ENCODE data around the gene C19orf25.
A peak's percentile ranks its signal among the peaks of the same experiment; 100 is the strongest.

The C19orf25 gene

GRCh38 chr19:1460033-1460995, 18.7 kb downstream of the C19orf25 start:
- no peak for DNase-seq

- no peak for DNase-seq
These were observed 19.5 kb downstream of the C19orf25 start for GRCh38 chr19:1459479-1459878.

- no peak for DNase-seq
These were observed 21.1 kb downstream of the C19orf25 start for GRCh38 chr19:1457892-1458291.

DNA sequence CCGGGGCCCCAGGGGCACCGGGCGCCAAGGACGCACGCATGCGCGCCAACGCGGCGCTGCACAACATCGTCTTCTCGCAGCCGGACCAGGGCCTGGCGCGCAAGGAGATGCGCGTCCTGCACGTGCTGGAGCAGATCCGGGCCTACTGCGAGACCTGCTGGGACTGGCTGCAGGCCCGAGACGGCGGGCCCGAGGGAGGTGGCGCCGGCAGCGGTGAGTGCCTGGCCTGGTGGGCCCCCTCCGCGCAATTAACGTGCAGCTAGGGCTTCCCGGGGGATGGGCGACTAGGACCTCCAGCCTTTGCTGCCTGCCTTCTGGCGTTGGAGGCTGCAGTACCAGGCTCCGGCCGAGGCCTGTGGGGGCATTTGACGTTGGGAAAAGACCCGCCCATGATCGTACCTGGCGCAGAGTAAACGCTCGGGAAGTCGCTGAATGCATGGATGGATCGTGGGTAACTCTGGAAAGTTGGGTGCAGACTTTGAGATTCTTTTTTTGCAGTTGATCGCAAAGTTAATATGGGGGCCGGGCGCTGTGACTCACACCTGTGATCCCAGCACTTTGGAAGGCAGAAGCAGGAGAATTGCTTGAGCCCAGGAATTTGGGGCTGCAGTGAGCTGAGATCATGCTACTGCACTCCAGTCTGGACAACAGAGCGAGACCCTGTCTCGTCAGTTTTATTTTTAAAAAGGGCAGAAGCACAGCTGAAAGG, 21.8 kb downstream of the C19orf25 start:
- DNase-seq = no peak

DNA sequence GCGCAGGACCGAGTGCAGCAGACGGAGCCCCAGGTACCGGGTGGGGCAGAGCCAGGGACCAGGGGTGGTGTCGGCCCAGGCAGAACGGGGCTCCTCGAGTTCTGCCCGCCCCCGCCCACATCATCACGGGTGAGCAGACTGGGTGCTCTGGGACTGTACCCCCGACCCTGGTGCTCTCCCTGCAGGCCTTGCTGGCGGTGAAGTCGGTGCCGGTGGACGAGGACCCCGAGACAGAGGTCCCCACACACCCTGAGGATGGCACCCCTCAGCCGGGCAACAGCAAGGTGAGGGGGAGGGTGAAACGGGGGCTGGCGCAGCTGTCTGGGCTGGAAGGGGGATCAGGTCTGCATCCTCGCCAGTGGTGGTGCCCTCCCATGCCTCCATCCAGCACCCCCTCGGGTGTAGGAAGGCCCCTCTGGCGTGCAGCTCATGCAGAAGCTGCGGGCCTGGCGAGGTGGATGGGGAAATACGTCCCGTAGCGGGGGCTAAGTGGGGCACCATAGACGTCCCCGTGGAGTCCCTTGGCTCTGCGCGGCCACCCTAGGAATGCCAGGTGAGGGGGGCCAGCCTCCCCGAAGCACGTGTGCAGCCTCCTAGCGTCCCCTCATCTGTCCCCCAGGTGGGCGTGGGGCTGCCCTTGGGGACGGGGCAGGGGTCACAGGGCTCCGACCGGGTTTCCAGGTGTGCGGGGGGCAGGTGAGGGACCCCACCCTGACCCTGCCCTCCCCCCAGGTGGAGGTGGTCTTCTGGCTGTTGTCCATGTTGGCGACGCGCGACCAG, 22.7 kb downstream of the C19orf25 start:
- no peak for DNase-seq

DNA sequence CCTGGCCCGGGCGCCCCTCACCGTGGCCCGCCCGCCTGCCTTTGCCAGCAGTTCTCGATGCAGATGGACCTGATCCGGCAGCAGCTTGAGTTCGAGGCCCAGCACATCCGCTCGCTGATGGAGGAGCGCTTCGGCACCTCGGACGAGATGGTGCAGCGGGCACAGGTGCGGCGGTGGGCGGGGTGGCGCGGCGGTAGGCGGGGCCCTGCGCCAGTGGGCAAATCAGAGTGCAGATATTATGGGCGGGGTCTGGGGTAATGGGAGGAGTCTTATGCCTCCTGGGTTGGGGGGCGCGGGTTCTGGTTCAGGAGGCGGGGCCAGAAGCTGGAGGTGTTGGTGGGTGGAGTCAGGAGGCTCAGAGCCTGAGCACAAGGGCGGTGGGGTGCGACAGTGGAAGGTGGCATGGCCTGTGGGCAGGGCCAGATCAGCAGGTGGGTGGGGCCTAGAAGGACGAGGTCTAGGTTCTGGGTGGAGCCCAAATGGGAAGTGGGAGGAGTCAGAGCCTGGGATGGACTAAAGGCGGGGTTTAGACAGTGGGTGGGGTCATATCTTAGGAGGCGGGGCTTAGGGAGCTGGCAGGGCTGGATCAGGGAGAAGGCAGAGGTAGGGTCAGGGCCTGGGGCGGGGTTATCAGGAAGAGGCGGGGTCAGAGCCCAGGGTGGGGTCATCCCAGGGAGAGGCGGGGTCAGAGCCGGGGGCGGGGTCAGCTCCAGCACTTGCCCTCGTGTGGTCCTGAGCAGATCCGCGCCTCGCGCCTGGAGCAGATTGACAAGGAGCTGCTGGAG, 23.5 kb downstream of the C19orf25 start:
- peak; percentile 32 to 60 for DNase-seq

DNA sequence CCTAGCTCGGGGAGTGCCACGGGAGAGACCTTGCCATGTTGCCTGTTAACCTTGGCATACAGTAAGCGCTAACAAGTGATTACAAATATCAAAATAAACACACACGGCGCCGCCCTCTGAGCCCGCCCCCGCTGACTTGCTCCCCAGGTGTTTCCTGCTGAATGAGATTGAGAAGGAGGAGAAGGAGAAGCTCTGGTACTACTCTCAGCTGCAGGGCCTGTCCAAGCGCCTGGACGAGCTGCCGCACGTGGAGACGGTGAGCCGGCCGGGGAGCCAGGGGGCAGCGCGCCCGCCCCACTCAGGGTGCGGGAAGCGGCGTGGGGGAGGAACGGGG, 24.0 kb downstream of the C19orf25 start:
- no peak for DNase-seq

DNA sequence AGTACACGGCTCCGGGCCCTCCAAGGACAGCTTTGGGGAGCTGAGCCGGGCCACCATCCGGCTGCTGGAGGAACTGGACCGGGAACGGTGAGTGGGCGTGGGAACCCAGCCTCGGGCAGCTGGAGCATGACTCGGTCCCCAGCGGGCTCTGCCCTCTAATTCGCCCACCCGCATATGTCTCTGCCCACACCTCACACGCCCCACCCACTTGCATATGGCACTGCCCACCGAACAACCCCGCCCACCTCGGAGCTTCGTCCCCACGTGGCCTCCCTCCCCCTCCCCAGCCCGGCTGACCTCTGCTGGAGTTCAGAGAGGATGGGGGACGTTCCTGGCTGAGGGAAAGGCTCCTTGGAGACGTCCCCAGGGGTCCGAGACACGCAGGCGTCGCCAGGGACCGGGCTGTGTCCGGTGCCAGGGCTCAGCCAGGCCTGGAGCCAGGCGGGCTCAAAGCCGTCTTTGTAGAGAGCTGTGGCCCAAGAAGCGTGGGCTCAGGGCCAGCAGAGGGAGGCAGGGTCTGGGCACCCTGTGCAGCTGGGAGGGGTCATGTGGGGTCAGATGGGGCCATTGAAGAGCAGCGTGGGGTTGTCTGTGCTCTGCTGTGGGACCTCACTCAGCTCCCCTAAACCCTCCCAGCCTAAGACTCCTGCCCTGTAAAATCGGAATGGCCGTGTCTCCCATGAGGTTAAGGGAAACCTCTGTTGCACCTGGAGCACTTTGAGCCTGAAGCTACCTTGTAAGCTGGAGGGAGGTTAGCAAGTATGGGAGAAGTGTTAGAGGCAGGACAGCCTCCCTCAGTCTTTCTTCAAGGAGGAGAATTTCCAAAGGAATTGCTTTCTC, 25.3 kb downstream of the C19orf25 start:
- peak in 1 of 2 experiments; percentile 65 for DNase-seq

DNA sequence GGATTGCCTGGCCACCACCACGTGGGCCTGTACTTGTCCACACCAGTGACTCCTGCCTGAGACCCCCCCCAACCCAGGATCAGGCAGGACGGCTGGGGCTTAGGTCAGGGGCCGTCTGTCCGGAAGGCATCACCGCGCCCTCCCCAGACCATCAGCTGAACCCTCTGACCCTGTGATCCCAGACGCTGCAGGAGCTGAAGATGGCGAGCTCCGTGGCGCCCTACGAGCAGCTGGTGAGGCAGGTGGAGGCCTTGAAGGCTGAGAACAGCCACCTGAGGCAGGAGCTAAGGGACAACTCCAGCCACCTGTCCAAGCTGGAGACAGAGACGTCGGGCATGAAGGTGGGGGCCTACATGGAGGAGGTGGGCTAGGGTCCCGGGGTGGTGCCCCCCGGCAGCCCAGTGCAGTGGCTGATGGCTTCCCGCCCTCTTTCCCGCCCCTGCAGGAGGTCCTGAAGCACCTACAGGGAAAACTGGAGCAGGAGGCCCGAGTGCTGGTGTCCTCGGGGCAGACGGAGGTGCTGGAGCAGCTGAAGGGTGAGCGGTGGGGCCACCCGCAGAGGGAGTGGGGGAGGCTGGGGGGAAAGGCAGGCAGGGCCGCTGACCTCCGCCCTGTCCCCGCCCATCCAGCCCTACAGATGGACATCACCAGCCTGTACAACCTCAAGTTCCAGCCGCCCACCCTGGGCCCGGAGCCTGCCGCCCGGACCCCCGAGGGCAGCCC, 26.1 kb downstream of the C19orf25 start:
- no peak for DNase-seq

GRCh38 chr19:1451916-1452801, 26.9 kb downstream of the C19orf25 start:
- DNase-seq = no peak

DNA sequence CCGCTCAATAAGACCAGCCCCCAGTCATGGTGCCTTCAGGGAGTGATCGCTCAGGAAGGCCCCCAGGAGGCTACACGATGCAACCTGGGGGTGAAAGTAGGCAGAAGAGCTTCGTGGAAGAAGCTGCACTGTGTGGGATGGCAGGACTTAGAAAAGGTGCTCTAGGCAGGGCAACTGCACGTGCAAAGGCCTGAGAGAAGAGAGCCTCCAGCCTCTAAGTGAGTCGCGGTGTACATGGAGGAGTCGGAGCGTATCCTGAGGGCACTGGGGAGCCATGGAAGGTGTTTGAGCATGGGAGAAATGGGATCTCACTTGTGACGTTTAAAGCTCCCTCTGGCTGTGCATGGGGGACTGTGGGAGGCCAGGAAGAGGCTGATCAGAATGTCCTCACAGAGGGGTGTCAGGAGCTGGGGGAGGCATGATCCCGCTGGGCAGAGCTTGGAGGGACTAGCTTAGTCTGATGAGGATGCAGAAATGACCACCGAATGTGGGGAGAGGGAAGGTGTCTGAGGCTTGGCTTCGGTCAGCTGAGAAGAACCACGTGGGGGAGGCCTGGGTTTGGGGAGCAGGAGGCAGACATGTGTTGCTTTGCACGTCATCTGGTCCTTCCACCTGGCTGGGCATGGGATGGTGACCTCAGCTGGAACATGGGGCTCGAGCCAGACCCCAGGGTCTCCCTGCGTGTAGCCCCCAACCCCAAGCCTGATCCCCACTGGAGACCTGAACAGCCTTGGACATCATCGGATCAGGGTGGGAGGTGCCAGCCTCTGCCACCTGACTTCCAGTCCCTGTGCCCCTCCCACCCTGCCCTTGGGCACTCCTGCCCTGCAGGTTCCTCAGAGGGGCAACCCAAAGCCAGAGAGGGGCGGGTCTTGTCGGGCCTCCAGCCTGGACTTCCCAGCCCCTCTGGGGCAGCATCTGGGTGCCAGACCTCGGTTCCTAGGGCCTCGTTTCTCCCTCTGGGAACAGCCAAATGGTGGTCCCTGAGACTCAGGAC, 28.0 kb downstream of the C19orf25 start:
- no peak for DNase-seq

DNA sequence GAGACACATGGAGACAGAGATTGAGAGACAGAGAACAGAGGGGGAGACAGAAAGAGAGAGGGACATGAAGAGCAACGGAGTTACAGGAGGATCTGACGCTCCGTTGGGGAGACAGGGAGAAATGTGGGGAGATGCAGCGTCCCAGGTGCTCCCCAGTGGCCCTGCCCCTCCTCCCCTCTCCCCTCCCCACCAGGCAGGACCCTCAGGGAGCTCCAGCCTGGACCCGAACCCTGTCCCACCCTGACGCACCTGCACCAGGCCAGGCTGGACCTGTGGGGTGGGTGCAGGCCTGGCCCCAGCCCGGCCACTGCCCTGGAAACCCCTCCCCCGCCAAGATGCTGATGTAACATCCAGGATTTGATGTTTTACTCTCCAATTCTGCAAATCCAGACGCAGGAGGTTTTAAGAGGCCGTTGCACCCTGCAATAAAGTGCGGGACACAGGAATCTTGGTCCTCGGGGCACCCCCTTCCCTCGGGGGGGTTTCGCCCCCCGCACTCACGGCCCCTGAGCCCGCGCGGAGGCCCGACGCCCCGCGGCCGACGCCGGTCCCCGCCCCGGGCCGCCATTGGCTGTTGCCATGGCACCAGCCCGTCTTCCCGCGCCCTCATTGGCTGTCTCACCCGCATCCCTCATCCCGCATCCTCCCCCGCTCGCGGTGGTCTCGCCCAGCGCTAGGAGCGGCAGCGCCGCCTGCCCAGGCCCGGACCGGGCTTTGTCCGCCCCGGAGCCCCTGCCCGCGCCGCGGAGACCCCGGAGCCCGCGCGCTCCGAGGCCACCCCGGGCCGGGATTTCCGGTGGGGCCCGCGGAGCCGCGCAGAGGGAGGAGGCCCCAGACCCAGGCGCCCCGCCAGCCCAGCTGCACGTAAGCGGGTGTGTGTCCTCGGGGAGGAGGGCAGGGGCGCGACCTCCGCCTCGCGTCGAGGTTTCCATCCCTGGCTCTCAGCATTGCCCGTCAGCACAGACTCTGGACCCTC, 29.3 kb downstream of the C19orf25 start, which contains the start of gene APC2:
Gene APC2, plus strand, starts transcription at position 655 of the 976 bp plus-strand sequence. CDS start 2,881 bp downstream, outside the sequence.
- DNase-seq = peak in 1 of 2 experiments; percentile 62

- no peak for DNase-seq
These were observed 31.1 kb downstream of the C19orf25 start for GRCh38 chr19:1447944-1448343.

DNA sequence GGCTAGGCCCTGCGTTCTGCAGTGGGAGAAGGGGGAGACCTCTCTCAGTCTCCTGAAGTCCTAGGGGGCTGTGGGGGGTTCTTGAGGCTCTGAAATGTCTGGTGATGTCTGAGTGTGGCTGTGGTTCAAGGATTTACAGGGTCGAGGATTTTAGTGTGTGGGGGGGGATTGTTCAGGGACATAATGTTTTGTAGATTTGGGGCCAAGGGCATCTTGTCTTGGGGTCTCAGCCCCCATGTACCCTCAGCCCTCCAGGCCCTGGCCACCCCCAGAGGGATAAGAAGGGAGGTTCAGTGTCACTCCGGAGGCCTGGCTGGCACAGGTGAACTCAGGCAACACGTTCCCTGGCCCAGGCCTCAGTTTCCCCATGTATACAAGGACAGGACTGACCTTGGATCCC, 31.5 kb downstream of the C19orf25 start:
- no peak for DNase-seq

- peak in 1 of 2 experiments; percentile 38 for DNase-seq
These were observed 32.1 kb downstream of the C19orf25 start for GRCh38 chr19:1446713-1447481.

All from NCI-H446 (cell line).